Measurements from ENCODE around the gene SEMA6A. TPM values are rescaled to one million over a fixed set of nuclear protein-coding genes. Genes with fewer than 3 reads are reported as not detected.

SEMA6A gene
- total RNA-seq, 1 experiment from 2014 or later, result 406 TPM

DNA sequence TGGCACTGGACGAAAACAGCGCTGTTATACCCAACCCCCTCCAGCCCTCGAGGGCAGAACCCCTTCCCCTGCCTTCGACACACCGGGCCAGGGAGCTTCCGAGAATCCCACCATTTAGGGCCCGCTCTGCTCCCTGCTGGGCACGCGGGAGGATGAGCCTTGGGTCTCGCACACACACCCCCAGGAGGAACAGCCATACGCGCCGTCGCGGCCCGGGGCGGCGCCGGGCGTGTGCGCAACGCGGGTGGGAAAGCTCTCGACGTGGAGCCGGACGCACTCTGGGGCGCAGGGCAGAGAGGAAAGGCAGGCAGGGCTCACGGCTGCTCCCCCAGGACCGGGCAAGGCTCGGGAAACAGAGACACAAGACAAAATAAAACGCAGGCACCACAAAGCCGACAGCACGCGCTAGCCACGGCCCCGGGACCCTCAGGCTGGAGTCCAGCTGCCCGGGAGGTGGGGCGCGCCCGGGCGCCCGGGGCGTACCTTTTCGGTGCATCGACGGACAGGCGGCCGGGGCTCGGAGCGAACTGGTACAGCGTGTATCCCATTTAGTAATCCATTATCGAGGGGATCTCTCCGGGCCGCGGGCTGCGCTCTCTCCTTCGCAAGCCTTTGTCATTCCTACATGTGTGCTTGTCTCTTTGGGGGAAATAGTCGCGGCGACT is 789 bp downstream of the SEMA6A start (continued):
- TF ChIP-seq IRF1 (CRISPR knock-in tag; IDR thresholded peaks at IDR 0.05) (0 out of 2 replicates have a peak, but pooled peaks have one; percentile 7), TCF7 (CRISPR knock-in tag; IDR thresholded peaks at IDR 0.05; ENCODE audit: low read depth) (no peak), SMAD3 (CRISPR knock-in tag; IDR thresholded peaks at IDR 0.05; ENCODE audit: borderline replicate concordance) (0 out of 2 replicates have a peak, but pooled peaks have one; percentile 45), PRRX2 (CRISPR knock-in tag; IDR thresholded peaks at IDR 0.05) (no peak), ZNF671 (CRISPR knock-in tag; IDR thresholded peaks at IDR 0.05) (no peak), ZNF232 (CRISPR knock-in tag; IDR thresholded peaks at IDR 0.05) (no peak)
- TF ChIP-seq, protein P1, sequence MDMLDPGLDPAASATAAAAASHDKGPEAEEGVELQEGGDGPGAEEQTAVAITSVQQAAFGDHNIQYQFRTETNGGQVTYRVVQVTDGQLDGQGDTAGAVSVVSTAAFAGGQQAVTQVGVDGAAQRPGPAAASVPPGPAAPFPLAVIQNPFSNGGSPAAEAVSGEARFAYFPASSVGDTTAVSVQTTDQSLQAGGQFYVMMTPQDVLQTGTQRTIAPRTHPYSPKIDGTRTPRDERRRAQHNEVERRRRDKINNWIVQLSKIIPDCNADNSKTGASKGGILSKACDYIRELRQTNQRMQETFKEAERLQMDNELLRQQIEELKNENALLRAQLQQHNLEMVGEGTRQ (CRISPR knock-in tag; IDR thresholded peaks at IDR 0.05), result no peak
- TF ChIP-seq, protein P2, sequence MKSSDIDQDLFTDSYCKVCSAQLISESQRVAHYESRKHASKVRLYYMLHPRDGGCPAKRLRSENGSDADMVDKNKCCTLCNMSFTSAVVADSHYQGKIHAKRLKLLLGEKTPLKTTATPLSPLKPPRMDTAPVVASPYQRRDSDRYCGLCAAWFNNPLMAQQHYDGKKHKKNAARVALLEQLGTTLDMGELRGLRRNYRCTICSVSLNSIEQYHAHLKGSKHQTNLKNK (CRISPR knock-in tag; IDR thresholded peaks at IDR 0.05), result no peak
- TF ChIP-seq, protein P3, sequence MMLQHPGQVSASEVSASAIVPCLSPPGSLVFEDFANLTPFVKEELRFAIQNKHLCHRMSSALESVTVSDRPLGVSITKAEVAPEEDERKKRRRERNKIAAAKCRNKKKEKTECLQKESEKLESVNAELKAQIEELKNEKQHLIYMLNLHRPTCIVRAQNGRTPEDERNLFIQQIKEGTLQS (CRISPR knock-in tag; conservative IDR thresholded peaks at IDR 0.05), result no peak

- no peaks in the 10 kb centered on the region for H3K9me3 Mint-ChIP-seq
- peaks cover 54% of the 10 kb centered on the region for H3K36me3 Mint-ChIP-seq
- H3K4me1 Mint-ChIP-seq, result peaks cover 44% of the 10 kb centered on the region
- H3K27ac Mint-ChIP-seq, result peak overlapping the region; percentile 80
- H3K27me3 Mint-ChIP-seq (ENCODE audit: low read depth), result no peaks in the 10 kb centered on the region
- ATAC-seq (no peak), DNase-seq (ENCODE audit: low spot score) (peak; percentile 34)
- TF ChIP-seq ESRRA (CRISPR knock-in tag; IDR thresholded peaks at IDR 0.05; ENCODE audit: borderline replicate concordance), result peak; percentile 54; the same call in 1 of the 2 replicates
- TF ChIP-seq FOXP1 (CRISPR knock-in tag; IDR thresholded peaks at IDR 0.05; ENCODE audit: borderline replicate concordance), result 0 out of 2 replicates have a peak, but pooled peaks have one; percentile 18
- no peak for TF ChIP-seq ELF4 (CRISPR knock-in tag; IDR thresholded peaks at IDR 0.05; ENCODE audit: low read depth)
- peak; percentile 14 for TF ChIP-seq FOXK1 (CRISPR knock-in tag; IDR thresholded peaks at IDR 0.05)
- no peak for TF ChIP-seq AFF4 (CRISPR knock-in tag; IDR thresholded peaks at IDR 0.05; ENCODE audit: borderline replicate concordance)
- no peak for TF ChIP-seq CREB1 (CRISPR knock-in tag; IDR thresholded peaks at IDR 0.05)
- TF ChIP-seq, protein P4, sequence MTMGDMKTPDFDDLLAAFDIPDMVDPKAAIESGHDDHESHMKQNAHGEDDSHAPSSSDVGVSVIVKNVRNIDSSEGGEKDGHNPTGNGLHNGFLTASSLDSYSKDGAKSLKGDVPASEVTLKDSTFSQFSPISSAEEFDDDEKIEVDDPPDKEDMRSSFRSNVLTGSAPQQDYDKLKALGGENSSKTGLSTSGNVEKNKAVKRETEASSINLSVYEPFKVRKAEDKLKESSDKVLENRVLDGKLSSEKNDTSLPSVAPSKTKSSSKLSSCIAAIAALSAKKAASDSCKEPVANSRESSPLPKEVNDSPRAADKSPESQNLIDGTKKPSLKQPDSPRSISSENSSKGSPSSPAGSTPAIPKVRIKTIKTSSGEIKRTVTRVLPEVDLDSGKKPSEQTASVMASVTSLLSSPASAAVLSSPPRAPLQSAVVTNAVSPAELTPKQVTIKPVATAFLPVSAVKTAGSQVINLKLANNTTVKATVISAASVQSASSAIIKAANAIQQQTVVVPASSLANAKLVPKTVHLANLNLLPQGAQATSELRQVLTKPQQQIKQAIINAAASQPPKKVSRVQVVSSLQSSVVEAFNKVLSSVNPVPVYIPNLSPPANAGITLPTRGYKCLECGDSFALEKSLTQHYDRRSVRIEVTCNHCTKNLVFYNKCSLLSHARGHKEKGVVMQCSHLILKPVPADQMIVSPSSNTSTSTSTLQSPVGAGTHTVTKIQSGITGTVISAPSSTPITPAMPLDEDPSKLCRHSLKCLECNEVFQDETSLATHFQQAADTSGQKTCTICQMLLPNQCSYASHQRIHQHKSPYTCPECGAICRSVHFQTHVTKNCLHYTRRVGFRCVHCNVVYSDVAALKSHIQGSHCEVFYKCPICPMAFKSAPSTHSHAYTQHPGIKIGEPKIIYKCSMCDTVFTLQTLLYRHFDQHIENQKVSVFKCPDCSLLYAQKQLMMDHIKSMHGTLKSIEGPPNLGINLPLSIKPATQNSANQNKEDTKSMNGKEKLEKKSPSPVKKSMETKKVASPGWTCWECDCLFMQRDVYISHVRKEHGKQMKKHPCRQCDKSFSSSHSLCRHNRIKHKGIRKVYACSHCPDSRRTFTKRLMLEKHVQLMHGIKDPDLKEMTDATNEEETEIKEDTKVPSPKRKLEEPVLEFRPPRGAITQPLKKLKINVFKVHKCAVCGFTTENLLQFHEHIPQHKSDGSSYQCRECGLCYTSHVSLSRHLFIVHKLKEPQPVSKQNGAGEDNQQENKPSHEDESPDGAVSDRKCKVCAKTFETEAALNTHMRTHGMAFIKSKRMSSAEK (CRISPR knock-in tag; IDR thresholded peaks at IDR 0.05; ENCODE audit: borderline replicate concordance), result no peak
- TF ChIP-seq ERG (CRISPR knock-in tag; IDR thresholded peaks at IDR 0.05), result no peak
- TF ChIP-seq IRF1 (CRISPR knock-in tag; IDR thresholded peaks at IDR 0.05), result 0 out of 2 replicates have a peak, but pooled peaks have one; percentile 14
- no peak for TF ChIP-seq ZNF396 (CRISPR knock-in tag; IDR thresholded peaks at IDR 0.05; ENCODE audit: borderline replicate concordance)
- no peak for TF ChIP-seq JAZF1 (CRISPR knock-in tag; IDR thresholded peaks at IDR 0.05)
- peak; percentile 61; the same call in 1 of the 2 replicates for TF ChIP-seq KAT7 (CRISPR knock-in tag; IDR thresholded peaks at IDR 0.05; ENCODE audit: borderline replicate concordance)
- POLR2A ChIA-PET, result interaction anchor here (0.6 to 0.8 kb wide), 3 partner anchors 81 to 499 kb away, joined by 3 to 5 read pairs (median 3); no protein-coding TSS in a partner anchor
- CTCF ChIA-PET, result interaction anchor here (1.1 kb wide), 1 partner anchor 74 kb away, joined by 3 read pairs; no protein-coding TSS in a partner anchor
- H3K4me3 Mint-ChIP-seq, result peak overlapping the region; percentile 100
Observed at GRCh38 chr5:116573279-116573701, 1.3 kb downstream of the SEMA6A start.
